CD1c-positive myeloid dendritic cell (primary cell): Measurements from ENCODE around the gene NT5C3A.
"Not testable (repeated sequence)": the region's sequence is repeated elsewhere in the genome, so short reads cannot be mapped to it uniquely, and the experiment has no call there.

Source experiments
- DNase-seq: peaks from one replicate; pipeline ENCODE4 v3.0.0-alpha.2; 2016; ENCODE audit errors: extremely low spot score

Gene NT5C3A

GRCh38 chr7:33062023-33062781 lies at the start of gene NT5C3A:
Gene NT5C3A (minus strand): TSS chr7:33062776. CDS start chr7:33062705, 71 bp downstream.
- DNase-seq = no peak

GRCh38 chr7:33111614-33112013 lies 49.0 kb upstream of the NT5C3A start:
- no peak for DNase-seq

- DNase-seq = peak; percentile 26
Observed at GRCh38 chr7:33109758-33110238, 47.2 kb upstream of the NT5C3A start.

- DNase-seq = peak; percentile 92
Observed at GRCh38 chr7:33109005-33109757, 46.6 kb upstream of the NT5C3A start, which contains the start of gene RP9. Gene RP9 (minus strand): TSS chr7:33109404. CDS start chr7:33109372, 32 bp downstream.

GRCh38 chr7:33108554-33109004 lies 46.0 kb upstream of the NT5C3A start:
- DNase-seq = no peak

- peak; percentile 23 for DNase-seq
Observed at GRCh38 chr7:33107136-33108066, 44.8 kb upstream of the NT5C3A start.

GRCh38 chr7:33101906-33102305 lies 39.3 kb upstream of the NT5C3A start:
- no peak for DNase-seq

- DNase-seq = no peak
Observed at GRCh38 chr7:33100770-33101169, 38.2 kb upstream of the NT5C3A start.

- DNase-seq = no peak
Observed at GRCh38 chr7:33099154-33099940, 36.8 kb upstream of the NT5C3A start.

GRCh38 chr7:33094745-33095275 lies 32.2 kb upstream of the NT5C3A start:
- DNase-seq = not testable (repeated sequence)

- no peak for DNase-seq
Observed at GRCh38 chr7:33093266-33093665, 30.7 kb upstream of the NT5C3A start.

GRCh38 chr7:33091641-33092191 lies 29.1 kb upstream of the NT5C3A start:
- DNase-seq = no peak

- DNase-seq = no peak
Observed at GRCh38 chr7:33091111-33091531, 28.5 kb upstream of the NT5C3A start.

GRCh38 chr7:33089142-33089541 lies 26.6 kb upstream of the NT5C3A start:
- DNase-seq = no peak

GRCh38 chr7:33087858-33088257 lies 25.3 kb upstream of the NT5C3A start:
- DNase-seq = no peak

- no peak for DNase-seq
Observed at GRCh38 chr7:33087356-33087755, 24.8 kb upstream of the NT5C3A start.

GRCh38 chr7:33079763-33080690 lies 17.5 kb upstream of the NT5C3A start:
- DNase-seq = no peak

- DNase-seq = no peak
Observed at GRCh38 chr7:33079096-33079495, 16.5 kb upstream of the NT5C3A start.

GRCh38 chr7:33076737-33077136 lies 14.2 kb upstream of the NT5C3A start:
- no peak for DNase-seq
